Measurements from ENCODE around the gene TFDP2.
"Not testable (repeated sequence)": the region's sequence is repeated elsewhere in the genome, so short reads cannot be mapped to it uniquely, and the experiment has no call there.

TFDP2 gene

DNA sequence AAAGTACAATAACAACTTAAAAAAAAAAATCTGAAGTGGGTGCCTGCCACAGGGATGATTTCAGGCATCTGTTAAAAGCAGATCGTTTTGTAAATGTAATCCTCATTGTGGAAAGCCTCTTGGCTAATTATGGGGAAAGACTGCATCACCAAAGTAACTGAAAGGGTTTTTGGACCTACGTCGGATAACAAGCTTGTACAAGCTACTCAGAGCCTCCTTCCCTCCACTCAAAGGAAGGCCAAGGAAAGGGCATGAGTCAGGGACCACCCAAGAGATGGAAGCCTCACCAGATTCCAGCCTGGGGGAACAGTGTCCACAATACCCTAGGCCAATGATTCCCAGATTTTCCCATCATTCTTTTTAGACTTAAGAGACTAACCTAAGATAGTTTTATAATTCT lies 188.6 kb downstream of the TFDP2 start:
- DNase-seq (ENCODE audit: low read depth): no peak

DNA sequence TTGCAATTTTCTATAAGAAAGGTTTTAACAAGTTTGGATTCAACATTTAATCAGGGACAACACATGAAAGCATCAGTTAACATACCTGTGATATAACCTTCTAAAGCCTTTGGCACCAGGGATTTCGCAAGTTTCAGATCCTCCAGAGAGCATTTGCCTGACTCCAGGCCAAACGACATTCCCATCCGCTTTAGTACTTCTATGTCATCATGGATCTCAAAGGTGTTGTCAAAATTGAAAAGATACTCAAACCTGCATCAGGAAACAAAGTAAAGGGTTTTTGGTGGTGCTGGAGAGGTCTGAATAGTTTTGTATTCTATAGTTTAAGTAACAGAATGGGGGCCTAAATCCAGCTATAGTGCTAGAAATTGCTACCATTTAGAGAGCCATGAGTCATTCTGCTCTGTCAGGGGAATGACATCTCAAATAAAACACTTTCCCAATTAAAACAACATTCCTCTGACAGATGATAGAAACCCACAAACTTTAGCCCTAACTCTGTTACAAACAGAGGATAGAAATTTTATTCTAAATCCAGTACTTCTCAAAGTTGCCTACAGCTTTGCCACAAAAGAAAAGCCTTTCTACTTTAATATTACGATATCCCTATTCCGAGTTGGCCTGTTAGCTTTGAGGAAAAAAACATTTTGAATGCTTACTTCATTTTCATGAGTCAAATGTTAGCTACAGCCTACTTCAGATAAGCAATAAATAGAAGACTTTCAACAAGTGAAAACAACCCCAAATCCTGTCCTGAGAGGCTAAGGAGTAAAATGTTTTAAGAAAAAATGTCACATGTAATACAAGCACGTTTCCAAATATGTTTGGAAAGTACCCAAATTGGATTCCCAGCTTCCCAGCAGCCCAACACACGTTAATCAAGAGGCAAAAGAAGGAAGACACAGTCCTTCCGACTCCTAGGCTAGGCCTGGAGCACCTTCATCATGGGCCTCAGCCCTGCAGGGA lies 189.5 kb downstream of the TFDP2 start:
- no peak for DNase-seq (ENCODE audit: low read depth)

DNA sequence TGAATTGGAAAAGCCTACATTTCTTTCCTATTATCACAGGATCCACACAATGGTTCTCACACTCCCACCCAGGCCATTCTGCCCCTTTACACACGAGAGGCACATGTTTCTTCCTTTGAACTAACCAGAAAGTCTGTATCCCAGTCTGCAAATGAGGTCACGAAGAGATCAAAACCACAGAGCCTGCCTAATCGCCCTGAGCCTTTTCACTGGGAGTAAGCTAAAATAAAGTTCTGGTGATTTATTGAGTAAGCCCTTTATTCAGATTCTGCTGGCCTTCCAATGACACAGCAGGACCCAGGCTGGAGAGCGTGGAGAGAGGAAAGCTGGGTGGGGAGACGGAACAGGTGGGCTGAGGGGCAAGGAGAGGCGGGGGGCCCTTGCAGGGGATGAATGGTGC lies 194.2 kb downstream of the TFDP2 start:
- no peak for DNase-seq (ENCODE audit: low read depth)

DNA sequence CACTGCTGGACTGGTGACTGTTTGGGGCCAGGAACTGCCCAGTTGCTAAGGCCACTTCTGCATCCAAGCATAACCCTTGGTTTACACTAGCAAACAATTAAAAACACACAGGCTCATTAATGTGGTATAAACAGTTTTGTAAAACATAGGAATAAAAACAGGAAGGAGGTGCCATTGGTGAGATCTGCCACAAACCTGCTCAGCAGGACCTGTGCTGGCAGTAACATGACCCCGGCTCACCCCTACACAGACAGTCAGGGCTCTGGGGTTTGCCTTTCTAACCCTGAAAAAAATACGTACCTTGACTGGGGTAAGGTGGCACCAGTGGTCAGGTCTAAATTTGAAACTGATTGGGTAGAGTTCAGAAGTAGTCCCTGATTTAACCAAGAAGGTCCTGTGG lies 196.7 kb downstream of the TFDP2 start:
- no peak for DNase-seq (ENCODE audit: low read depth)

DNA sequence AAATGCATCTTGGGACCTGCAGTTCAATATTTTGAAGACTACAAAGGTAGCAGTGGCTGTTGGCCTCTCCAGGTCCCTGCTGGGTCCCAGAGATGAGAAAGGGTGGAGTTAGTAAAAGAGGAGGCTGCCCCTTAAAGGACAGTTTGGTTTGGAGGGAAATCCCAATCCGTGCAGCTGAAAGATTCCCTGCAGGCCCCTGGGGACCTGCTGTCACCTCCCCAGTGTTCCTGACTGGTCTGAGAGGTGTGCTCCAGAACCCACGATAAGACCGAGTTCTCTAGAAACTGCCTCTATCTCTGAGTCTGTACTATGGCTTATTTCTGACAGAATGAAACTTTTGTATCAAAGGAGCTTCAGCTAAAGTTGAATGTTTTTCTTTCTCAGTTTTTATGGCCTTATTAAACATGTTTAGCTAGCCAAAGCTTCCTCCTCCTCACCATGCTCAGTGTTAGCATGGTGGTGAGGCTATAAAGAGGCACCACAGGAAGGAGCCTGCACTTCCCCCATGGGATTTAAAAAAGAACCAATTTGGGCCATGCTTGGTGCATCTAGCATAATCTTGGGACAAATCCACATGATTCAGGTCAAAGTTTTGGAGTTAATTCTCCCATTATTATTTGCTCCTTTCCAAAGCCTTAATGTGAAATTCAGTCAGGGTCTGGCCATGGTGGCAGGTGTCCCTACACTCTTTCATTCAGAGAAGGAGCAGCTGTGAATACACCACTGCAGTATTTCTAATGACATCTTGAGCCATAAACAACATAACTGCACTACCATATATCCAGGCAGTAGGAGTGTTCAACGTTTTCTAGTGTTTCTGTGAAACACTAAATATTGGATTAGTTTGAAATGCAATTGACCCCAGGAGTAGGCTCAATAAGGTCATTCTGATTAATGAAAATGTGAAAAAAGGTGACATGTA lies 198.5 kb downstream of the TFDP2 start:
- DNase-seq (ENCODE audit: low read depth): no peak

DNA sequence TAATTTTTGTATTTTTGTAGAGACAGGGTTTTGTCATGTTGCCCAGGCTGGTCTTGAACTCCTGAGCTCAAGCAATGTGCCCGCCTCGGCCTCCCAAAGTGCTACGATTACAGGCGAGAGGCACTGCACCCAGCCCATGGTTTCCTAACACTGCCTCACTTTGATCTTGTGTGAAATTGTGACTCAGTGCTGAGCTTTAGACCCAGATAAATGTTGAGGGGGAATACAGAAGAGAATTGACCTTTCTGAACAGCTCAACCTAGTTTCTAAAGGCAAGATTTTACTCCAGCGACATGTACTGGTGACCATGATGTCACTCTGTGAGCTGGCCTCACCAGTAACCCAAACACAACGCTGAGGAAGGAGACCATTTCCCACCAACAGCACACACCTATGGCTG lies 199.4 kb downstream of the TFDP2 start:
- DNase-seq (ENCODE audit: low read depth): no peak

DNA sequence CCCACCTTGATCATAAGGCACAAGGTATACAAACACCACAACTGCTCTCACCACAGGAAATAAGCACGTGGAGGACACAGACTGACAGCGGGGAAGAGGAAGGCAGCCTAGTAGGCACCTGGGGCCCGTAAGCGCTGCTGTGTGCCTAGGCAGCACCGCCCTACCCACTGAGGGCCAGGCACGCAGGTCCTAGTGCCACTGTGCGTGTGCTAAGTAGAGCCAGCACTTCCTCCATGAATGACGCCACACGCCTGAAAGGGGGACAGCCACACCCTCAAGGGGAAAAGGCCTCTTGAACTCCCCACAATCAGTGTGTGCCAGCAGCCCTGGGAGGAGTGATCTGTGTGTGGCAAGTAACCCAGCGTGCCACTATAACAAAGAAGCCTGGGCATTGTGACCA lies 199.9 kb downstream of the TFDP2 start:
- no peak for DNase-seq (ENCODE audit: low read depth)

DNA sequence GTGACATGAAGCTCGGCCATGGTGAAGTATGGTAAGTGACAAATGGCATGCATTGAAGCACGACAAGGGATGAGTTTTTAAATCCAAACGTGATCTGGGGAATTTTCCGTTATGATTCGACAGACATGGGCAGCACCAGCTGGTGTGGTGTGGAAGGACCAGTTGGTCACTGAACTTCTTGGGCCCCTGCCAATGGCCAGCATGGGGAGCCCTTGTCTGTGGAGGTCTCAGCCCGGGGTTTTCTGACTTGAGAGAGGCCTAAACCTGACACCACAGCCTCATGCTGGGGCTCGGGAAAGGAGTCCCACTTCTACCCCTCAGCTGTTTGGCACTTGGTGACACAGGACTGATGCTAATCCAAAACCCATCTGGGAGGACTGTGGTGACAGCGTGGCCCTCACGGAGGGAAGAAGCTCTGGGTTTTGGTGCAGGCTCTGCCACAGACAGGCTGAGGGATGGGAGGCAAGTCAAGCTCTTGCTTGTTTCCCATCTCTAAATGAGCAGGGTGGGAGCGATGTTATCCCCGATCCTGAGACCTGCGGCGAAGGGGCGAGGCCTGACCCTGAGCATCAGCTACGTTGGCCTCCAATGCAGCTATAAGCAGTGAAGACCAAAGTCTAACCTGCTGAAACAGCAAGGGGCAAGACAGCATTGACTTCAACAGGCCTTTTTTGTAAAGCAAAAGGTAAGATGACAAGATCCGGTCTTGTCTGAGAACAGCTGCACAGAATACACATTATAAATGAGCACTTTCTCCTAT lies 203.4 kb downstream of the TFDP2 start:
- no peak for DNase-seq (ENCODE audit: low read depth)

DNA sequence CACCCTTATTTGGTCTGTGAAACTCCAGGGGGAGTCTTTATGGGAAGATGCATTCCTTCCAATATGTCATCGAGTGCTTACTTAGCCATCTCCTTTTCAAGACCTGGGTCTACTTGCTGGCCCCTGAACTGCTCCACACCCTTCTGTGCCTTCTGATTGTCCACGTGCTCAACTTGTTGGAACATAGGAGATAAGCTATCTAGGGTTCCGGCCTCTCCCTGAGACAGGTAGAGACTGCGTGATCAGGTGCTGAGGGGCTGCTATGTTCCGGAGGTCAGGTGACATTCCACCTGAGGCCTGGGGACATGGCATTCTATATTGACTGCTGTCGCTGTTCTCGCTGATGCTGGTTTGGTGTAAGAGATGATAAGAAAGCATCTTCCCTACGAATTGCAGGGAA lies 207.3 kb downstream of the TFDP2 start:
- no peak for DNase-seq (ENCODE audit: low read depth)

DNA sequence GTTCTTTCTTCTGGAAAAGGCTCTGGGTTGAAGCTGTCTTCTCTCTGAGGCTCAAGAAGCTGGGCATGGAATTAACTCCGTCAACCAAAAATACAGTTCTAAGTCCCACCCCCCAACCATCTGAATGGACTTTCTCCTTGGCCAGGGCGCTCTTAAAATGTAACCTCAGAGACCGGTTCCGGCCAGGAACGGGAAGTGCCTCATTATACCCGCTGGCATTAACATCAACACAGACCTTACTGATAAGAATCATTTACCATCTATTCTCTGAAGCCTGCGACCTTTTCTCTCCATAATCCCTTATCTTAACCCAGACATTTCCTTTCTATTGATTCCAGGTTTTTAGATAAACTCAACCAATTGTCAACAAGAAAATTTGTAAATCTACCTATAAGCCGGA lies 208.3 kb downstream of the TFDP2 start:
- no peak for DNase-seq (ENCODE audit: low read depth)

DNA sequence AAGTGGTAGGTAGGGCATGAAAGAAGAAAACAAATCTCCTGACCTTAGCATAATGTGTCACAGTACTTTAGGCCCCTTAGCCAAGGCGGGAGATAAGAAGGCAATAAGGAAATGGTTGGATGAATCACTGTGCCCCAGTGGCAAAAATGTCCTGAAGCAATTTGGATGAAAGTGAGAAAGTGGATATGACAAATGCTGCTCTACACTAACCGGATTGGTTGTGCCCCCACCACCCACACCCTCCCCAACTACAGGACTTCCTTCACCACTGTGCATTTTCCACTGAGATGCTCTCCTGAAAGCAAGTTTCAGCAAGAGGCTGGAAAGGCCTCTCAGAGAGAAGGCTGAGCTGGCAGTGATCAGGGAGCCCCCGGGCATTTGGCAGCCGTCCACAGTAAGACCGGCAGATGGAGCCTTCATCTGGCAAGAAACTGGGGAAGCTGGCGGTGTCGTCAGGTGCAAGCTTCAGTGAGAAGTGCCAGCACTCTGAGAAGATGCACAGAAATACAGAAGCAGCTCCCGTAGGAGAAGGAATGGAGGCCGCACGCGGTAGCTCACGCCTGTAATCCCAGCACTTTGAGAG lies 209.1 kb downstream of the TFDP2 start:
- peak; percentile 56 for DNase-seq (ENCODE audit: low read depth)

DNA sequence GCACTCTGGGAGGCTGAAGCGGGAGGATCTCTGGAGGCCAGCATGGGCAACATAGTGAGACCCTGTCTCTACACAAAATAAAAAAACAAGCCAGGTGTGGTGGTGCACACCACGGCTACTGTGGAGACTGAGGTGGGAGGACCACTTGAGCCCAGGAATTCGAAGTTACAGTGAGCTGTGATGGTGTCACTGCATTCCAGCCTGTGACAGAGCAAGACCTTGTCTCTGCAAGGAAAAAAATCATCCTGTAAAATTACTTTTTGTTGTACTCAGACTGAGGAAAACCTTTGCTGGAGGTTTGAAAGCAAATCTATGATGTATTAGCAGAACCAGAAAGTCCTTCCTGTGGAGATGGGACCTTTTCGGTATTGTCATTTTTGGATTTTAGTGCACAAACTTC lies 209.6 kb downstream of the TFDP2 start:
- DNase-seq (ENCODE audit: low read depth): no peak

DNA sequence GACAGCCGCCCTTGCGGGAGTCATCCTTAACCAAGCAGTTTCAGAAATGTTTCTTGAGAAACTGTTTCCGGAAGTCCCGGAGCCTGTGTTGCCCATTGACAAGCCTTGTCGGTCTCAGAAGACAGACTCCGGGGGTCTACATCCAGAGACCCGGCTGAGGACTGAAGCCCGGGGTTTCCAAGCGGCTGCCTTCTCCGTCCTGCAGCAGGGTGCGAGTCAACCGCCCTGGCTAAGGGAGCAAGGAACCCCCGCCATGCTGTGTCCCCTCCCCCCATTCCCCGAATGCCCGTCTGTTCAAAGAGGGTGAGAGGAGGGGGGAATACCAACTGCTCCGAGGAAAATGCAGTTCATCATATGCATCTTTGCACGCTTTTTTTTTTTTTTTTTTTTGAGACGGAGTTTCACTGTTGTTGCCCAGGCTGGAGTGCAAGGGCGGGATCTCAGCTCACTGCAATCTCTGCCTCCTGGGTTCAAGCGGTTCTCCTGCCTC lies 211.3 kb downstream of the TFDP2 start:
- DNase-seq (ENCODE audit: low read depth): no peak

DNA sequence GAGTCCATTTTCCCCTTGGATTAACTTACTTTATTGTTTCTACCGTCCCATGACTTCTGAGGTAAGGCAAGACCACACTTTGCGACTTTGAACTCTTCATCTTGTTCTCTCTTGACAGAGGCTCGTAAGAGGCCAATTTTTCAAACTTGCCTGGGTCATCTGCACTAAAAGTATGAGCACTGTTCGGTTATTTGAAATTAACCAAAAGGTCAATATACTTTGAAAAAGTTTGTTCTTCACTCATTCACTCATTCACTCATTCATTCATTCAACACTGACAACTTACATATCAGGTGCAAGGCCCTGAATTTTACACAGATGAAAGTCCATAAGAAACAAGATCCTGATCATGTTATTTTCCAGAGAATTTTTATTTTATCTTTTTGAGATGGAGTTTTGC lies 215.0 kb downstream of the TFDP2 start:
- no peak for DNase-seq (ENCODE audit: low read depth)

DNA sequence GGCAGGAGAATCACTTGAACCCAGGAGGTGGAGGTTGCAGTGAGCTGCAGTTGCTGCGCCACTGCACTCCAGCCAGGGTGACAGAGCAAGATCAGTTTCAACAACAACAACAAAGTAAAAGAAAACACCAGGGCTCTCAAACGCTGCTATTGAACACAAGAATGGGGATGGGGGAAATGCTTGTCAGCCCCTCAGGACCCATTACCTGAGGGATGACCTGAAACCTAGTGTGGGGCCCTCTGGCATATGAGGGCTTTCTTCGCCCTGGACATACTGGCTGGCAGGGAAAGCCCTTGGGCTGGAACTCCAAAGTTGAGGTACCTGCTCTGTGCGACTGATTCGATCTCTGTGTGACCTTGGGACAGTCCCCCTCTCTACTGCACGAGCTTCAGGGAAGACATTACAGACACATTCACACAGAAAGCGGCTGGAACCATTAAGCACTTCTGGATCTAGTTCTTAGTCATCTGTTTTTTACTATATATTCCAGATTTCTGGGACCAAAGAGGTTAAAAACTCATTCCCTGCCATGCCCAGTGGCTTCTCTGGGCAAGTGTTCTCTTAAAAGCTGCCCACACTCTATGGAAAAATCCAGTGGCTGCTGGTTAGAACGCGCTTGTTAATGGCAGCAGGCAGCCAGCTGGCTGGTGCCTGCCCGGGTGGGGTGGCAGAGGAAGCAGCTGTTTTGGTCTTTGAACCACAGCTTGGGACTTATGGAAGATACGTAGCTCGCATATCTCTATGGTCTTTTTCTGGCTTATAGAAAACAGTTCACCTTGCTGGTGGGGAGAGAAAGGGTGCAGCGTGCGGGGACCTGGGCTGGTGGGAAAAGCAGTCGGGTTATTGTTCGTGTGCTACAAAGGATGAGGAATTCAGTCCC lies 215.7 kb downstream of the TFDP2 start:
- DNase-seq (ENCODE audit: low read depth): no peak

DNA sequence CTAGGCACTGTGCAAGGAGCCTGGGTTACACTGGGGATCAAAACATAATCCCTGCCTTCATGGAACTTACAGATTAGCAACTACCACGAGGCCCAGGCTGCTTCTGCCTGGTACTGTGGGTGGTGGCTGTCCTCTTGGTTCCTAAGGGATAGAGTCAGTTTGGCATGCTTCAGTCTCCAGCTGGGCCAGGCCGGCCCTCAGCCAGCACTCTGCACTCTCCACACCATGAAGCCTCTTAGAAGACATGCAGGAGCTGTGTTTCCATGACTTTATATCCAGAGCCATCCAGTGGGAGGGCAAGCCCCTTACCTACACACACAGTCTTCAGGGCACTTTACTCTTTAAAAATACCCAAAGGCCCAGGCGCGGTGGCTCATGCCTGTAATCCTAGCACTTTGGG lies 218.5 kb downstream of the TFDP2 start:
- no peak for DNase-seq (ENCODE audit: low read depth)

DNA sequence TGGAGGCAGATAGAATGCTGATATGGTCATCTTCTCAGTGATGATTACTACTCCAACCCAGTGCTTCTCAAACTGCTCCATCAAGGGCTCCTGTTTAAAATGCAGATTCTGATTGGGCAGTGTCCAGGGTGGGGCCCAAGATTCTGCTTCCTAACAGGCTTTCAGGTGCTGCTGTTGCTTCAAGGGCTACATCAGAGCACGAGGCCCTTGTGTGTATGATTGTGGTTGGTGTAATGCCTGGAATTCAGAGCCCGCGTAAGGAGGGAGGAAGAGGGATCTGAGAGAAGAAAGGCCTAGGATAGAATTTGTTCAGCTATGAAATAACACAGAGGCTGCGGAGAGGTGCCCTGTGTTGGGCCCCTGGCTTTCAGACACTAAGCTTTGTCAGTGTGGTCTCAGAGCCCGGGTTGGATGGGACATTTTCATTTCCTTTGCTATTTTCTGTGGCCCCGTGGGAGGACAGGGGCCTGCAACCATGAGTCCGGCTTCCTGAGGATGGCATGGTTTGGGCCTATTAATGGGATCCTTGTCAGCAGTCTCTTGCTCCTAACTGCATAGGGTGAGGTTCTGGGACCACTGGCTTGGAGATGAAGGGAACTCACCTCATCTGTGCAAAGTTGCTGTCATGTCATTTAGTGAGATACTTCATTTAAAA lies 219.9 kb downstream of the TFDP2 start:
- no peak for DNase-seq (ENCODE audit: low read depth)

DNA sequence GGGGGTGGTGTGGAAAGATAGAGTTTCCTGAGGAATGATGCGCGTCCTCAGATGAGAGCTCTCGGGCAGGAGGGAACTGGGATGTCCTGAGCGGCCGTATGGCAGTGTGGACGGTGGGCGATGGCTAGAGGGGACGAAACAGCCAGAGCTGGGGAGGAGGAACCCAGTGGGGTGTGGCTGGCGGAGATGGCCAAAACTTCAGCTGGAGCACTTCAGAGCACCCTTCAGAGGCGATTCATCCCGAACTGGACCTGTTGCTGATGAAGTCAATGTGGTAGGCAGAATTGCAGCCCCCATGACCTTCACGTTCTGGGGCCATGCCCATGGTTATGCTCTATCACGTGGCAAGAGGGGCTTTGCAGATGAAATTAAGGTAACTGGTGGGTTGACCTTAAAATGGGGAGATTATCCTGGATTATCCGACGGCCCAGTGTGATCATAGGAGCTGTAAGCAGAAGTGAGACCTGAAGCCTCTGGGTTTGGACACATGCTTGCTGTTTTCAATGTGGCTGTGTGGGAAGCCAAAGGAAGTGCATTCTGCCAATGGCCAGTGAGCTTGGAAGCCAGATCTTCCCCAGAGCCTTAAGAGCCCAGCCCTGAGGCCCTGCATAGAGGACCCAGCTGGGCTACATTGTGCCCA lies 220.6 kb downstream of the TFDP2 start:
- DNase-seq (ENCODE audit: low read depth): no peak

DNA sequence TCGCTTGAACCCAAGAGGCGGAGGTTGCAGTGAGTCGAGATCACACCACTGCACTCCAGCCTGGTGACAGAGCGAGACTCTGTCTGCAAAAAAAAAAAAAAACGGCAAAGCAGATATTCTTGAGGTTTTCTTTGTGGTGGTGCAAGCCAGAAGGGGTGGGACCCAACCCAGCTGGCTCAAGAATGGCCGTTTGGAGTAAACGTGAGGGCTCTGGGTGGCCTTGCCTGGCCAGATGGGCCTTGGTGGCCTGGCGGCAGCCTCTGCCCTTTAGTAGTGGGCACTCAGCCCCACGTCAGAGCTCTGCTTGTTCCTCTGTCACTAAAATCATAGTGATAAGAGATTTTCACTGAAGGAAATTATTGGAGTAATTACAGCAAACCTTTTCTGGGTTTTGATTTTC lies 222.4 kb downstream of the TFDP2 start:
- DNase-seq (ENCODE audit: low read depth): no peak

DNA sequence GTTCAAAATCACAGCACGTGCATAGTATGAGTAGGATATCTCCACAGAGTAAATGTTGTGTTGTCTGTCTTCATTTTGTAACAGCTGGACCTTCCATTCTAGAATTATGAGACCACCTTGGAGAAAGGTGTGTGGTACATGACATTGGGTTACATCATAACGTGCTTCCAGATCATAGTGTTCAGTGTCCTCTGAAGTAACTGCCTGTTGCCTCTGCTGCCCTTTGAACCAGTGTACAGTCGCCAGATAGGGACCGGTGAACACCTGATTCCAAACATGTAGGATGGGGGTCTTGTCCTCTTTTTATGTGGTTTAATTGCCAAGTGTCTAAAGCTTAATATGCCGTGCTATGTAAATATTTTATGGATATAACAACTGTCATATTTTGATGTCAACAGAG lies 223.7 kb downstream of the TFDP2 start:
- DNase-seq (ENCODE audit: low read depth): not testable (repeated sequence)
